IPS-11a (cell line): ENCODE data around the gene CD44.

Source experiments
- H3K4me3 ChIP-seq: one replicate; pipeline ENCODE4 v1.5.1; 2013; ENCODE audit warnings: low read depth, low read length, control low read depth

CD44 gene

DNA sequence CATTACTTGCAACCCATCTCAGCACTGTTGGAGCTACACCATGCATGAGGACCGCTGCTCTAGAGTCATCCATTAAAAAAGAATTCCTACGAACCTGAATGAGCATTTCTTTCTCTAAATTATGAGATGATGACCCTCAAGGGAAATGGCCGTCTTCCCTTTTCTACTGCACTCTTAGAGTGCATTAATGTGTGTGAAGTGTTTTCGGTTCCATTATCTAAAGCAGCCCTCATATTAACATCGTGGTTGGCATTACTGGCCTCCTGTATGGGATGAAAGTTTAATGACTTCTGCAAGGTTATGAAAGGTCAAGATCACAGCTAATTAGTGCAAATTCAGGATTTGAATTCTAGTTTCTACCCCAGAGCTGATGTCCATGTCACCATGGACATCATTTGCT is 16.7 kb downstream of the CD44 start:
- H3K4me3 ChIP-seq: no peak overlapping the region

DNA sequence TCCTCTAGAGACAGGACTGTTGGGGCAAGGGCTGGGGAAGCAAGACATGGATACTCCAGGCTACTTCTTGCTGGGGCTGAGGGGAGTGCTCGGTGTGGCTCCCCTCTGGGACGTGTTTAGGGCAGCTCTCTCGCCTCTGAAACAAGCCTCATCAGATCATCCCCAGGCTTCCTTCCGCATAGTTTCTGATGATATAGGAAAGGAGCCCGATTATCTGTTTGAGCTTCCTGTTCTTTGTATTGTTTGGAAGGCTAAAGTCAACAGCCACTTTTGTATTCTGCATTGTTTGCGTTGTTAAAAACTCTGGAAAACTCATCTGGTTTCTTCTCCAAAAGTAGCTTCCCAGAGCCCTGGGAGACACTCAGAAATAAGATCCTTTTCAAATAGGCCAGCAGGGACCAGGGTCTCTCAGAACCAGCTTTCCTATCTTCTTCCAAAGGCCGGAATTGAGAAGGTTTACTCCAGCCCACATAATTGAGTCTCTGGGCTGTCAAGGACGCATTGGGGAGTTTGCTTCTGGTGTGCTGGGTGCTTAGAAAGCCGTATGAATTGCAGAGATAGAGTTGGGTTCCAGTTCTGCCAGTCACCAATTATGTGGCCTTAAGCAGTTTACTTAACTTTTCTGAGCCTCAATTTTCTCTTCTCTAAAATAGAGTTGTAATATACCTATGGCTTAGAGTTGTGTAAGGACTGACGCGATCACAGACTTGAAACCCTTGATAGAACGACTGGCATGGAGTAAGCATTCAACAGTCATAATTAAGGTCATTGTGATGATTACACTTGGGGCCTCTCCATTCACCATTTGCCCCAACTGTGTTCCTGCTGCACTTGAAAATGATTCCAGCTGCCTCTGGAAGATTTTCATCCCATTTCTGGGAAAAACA is 19.1 kb downstream of the CD44 start:
- H3K4me3 ChIP-seq: no peak overlapping the region

DNA sequence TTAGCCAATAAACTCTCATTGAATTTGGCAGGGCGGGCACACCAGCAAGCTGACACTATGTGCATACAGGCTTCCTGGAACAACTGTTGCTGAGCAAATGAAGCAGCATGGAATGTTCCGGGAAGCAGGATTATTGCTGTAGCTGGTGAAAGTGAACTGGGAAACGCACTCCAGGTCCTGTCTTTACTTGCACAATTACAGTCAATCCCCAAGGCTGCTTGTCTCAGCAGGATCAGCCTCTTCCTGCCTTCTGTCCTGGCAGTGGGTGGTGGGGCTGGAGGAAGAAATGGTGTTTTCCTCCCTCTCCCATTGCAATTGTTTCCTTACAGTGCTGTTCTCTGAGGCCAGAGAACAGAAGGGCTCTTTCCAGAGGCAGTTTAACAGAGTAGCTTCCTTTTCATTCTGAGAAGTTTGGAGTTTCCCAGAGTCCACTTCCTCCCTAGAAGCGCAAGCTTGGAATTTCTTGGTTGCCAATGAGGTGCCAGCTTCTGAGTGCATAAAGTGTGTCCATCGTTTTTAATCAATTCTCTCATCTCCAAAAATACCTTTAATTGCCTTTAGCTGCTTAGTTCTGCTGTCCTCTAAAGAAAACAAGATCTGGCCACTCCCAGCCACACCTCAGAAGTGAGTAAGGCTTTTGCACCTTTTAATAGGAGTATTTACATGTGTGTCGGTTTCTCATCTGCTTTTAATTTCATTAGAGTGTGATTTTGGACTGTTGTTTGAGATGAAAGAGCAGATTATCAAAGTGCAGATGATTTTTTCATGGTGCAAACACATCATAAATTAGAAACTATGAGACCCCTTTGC is 19.9 kb downstream of the CD44 start:
- H3K4me3 ChIP-seq: no peak overlapping the region

DNA sequence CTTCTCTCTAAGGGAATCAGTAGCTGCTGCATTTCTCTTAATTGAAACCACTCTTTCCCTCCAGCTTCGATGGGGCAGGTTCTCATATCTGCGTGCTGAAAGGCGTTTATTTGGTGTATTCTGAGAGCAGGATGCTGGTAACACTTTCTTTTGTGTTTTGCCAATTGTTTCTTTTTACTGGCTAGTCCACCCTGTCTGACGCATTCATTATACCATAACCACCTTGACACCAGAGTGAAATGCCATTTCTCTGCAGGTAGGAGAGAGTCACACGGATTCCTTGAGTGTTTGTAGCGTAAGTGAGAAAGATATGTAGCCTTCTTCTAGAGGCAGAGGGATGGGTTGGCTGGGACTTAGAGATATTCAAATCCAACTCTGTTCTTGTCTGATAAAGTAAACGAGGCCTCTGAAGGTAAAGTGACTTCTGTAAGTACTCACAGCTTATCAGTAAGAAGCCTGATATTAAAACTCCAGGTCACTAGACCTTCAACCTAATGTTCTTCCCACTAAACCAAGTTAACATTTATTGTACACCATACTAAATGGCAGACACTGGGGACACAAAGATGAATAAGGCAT is 21.4 kb downstream of the CD44 start:
- no peak overlapping the region for H3K4me3 ChIP-seq

DNA sequence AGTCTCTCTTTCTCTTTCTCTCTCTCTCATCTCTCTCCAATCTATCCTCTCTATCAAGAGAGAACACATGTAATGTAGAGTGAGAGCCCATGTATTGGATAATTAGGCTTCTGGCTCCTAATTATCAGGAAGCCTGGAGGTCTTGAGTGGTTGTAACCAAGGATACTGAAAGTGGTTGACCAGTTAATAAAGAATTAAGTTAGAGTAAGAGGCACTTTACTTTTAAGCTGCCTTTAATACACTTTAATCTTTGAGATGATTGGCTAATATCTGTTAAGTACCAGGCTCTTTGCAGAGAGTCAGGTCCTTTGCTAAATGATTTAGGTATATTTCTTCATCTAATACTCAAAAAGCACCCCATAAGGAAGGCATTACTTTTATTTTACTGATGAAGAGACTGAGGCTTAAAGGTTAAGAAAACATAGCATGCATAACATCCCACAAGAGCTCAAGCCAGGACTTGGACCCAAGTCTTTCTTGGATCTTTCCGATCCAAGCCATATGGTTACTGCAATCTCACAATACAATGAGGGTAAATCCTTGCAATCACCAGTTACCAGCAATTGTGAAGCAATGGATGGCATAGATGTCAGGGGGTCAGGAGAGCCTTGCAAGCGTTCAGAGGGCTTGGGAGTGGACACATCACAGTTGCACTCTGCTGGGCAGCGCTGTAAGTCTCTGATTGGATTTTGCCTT is 22.1 kb downstream of the CD44 start:
- H3K4me3 ChIP-seq: no peak overlapping the region

DNA sequence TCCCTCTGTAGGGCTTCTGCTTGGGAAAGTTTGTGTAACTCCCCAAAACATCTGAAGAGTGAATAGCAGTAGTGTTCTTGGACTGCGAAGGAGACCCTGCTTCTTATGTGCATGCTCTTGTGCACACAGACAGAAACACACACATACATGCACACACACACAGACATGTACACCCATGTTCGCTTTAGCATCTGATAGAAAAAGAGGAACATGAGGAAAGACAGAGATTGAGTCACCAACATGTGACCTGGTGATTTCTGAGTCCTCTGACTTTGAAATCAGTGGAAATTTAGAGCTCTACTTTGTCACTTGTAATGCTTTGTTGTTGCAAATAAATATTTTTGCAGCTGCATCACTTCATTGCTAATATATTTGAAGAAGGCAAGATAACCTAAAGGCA is 23.8 kb downstream of the CD44 start:
- H3K4me3 ChIP-seq: no peak overlapping the region

DNA sequence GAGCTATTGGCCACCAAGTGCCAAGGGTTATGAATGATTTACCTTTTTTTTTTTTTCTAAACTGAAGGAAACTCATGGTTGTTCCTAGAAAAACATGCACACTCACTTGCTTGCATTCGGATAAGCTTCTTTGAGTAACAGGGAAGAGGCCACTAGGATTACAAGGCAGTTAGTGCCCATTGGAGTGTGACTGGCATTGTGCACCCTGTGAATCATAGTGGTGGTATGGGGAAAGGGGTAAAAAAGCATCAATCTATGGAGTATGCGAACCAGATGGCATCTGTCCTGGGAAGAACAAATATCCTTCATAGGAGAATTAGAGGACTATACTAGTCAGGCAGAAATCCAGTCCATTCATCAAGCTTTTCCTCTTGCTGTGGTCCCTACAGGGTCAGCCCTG is 24.2 kb downstream of the CD44 start:
- no peak overlapping the region for H3K4me3 ChIP-seq

DNA sequence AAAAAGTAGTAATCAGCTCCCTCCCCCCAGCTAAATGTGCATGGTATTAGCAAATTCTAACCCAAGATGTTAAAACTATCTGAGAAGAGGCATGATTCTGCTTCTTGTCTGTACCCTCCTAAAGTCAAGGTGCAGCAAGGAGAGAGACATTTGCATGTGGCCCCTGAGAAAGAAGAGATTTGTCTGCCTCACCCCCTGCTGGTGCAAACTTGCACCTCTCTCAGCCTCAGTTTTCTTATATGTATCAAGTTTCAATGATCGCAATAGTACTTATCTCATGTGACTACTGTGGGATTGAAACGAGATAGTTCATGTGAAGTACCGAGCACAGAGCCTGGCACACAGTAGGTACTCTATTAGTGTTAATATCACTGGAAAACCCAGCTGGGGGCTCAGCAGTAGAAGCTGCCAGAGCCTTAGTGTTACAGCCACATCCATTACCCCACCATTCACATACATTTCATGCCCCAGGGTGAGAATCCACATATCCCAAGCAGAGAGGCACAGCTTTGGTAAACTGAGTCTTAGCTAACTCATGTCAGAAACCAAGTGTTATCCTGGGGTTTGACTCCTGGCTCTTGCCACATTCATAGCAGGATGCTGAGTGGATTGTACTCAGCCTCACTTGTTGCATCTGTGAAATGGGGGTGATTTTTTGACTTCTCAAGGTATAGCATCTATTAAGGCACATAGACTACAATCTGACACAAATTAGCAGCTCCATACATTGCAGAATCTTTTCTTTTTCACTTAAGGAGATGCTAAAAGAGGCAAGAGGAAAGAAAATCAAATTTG is 24.9 kb downstream of the CD44 start:
- no peak overlapping the region for H3K4me3 ChIP-seq

DNA sequence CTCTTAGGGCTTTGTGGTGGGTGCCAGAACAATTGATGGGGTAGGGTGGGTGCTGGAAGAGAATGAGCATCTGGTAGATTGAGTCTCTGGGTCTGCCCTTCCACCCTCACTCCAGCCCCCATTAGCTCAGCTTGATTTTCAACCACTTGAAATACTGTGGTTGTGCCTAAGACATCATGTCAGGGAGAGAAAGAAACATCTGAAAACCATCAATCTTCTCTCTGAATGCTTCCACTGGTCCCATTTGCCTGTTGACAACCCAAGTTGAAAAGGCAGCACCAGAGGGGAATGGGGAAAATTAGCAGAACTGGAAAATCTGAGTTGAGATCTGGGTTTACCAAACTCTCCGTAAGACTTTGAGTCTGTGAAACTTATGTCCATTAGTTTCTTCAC is 26.1 kb downstream of the CD44 start:
- no peak overlapping the region for H3K4me3 ChIP-seq

DNA sequence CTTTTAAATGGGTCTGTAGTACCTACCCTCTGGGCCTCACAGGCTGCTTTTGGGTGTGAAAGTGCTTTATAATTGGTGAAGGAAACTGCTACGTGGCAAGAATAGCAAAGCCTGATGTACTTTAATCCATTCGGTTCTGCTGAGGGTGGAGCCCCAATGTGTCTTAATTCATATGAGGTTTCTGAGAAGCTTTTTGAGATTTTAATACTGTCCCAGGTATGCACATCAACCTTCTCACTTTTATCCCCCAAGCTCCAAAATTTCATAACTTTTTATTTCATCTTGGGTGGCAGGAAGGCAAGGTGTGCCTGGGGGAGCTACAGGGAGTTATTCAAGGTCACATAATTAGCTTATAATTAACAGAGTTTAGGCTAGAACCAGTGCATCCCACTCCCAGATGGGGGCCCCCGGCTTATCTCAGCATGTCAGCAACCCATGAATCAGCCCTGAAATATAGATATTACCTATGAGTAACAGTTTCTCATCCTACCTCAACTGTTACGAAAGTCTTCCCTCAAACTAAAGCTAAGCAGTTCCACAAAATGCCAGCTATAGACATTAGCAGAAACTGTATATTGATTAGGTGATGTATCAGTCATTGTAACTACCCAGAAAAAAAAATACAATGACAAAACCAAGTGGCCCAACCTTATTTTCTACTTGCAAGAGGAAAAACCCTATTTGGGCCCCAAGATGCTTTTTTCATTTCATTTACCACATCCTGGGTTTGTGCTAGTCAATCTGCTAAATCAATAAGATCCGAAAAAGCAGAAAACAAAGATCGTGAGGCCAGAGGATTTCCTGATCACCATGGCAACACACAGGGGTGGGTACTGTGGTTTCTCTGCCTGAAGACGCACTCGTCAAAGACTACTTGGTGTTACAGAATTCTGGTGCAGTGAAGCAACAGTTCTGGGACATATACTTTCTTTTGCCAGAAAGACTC is 26.7 kb downstream of the CD44 start:
- H3K4me3 ChIP-seq: no peak overlapping the region

DNA sequence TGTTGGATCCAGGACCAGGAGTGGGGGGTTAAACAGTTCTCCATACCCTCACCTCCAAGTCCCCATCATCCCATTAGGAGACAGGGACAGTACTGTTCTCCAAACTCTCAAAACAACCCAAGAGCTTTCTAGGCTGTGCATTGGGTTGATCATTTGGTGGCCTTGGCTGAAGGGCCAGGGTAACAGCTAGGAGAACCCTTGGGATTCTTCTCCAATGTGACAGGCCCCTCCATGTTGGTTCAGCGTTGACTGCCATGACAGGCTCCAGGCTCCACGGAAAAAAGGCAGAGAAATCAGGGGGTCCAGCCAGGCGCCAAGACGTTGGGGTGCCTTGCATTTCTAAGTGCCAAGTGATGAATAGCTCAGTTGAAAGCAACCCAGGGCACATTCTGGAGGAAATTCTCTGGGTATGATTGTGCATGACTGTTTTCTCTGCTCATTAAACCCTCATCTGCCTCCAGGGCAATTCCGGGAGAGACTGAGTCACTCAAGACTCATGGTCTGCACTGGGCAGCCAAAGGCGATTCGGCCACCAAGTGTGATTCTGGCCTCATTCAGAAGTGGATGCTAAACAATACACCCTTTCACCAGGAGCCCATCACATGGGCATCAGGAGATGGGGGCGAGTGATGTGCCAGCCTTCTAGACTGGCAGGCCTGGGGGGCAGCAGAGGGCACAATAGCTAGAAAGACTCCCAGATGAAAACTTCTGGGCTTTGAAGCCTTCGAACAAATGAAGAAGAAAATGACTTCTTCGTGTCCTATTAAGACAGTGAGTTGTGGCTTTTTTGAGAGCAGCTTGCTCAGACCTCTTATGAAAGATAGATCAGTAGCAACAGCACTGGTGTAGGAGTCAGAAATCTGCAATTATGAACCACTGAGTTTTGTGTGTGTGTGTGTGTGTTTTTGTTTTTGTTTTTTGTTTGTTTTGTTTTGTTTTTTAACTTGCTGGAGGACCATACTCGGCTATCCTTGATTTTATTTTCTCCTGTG is 27.7 kb downstream of the CD44 start:
- H3K4me3 ChIP-seq: no peak overlapping the region

DNA sequence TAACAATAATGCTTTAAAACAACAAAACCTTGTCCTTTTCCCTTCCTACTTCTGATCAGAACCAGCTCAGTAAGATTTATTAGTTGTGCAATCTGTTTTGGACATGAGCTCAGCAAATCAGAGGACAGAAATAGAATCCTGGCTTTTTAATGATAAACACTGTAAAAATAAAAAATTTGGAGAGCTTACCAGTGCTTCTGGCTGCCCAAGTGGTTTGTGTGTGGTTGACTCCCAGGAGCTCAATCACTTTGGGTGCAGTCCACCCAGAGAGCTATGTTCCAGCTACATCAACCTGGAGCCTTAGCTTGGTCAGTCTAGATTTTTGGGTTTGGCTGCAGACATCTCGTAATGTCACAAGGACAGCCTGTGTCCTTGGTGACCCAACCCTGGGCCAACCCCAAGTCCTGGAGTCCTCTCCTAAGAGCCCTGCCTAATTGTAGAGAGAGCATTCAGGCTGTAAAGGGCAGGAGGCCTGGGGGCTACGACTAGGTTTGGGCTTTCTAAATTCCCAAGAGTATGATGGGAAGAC is 28.5 kb downstream of the CD44 start:
- no peak overlapping the region for H3K4me3 ChIP-seq

DNA sequence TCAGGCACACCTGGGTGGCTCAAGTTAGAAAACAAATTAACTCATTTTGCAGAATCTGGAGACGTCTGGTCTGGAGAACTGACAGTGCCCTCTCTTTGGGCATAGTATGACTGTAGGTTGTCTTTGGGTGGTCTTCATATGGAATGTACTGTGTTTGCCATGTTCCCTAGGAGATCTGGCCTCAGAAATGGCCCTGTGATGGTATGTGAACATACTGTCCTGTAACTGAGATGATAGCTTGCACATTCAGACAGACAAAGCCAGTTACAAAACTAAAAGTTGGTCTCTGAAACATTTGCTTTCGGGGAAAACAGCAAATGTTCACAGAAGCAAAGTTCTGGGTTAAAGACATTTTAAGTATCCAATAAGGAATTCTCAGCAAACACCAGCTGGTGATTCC is 29.7 kb downstream of the CD44 start:
- H3K4me3 ChIP-seq: no peak overlapping the region

DNA sequence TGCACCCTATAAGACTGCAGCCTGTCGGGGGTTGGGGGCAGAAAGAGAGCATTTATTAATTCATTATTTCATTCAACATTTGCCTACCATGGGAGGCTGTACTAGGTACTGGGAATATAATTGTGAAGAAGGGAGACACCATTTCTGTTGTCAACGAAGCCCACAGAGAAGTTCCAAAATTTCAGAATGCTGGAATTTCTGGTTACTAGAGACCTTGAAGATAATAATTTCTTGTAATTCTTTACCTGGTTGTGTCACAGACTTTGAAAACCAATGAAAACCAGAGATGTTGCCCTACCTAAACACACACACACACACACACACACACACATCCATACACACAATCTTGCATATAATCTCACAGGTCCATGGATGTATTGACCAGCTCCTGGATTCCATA is 30.1 kb downstream of the CD44 start:
- H3K4me3 ChIP-seq: no peak overlapping the region

DNA sequence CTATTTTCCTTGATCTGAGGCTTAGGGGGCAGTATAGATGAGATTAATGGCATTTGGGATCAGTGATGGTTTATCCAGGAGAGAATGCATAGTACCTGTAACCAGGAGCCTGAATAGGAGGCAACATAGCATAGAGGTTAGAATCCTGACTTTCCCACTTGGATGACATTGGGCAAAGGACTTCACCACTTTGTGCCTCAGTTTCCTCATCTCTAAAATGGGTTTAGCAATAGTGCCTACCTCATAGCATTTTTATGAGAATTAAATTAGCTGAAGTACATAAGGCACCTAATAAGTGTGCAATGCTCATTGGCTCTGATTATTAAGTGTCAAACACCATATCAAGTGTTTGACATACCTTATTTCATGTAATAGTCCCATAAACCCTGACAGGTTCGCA is 30.8 kb downstream of the CD44 start:
- no peak overlapping the region for H3K4me3 ChIP-seq

DNA sequence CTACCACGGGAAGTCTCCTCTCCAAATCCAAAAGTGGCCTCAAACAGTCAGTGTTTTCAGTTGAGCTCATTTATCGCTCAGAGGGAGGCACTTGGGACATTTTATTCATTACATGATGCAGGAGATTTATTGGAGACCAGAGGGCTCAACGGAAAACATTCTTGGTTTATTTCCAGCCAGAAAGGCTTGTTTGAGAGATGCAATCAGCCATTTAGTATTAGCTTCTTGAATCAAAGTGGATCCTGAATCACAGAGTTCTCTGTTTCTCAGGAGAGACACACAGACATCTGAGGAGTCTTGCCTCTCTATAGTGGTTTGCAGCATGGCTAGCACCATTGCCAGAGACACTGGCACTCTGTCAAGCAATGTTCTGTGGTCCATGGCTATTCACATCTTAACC is 31.5 kb downstream of the CD44 start:
- no peak overlapping the region for H3K4me3 ChIP-seq

DNA sequence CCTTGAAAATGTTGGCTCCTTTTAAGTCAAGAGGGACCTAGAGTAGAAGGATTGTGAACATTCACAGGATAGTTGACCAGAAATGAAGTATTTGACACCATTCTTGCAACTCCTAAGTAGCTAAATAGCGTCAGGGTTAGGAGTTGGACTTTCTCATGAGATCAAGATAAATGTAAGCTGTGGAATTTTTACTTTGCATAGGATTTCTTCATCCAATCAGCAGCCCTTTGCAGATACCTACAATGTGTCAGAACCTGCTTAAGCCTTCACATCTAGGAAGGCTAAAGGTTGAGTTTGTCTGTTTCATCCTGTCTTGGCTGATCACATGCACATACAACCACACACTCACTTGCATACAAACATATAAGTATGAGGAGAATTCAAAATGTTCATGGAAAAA is 32.3 kb downstream of the CD44 start:
- no peak overlapping the region for H3K4me3 ChIP-seq

DNA sequence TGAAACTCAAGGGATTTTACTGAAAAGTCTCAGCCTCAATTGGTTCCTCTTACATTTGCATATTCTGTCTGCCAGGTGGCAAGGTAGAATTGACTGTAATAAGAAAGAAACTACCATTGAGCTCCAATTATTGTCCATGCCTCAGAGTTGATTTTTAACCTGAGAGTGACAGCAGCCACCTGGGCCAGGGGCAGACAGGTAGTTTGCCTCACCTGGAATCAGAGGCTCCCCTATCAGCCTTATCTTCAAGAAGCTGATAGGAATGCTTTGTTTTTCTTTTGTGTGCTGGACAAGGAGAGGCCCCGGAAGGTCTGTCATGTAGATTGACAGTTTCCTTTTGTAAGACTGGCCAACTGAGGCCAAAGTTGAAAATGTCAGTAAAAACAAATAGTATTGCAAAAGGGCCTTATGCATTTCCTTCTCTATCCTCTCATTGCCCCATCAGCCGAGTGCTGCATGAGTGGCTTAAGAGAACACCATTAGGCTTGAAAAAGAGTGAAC is 34.1 kb downstream of the CD44 start:
- no peak overlapping the region for H3K4me3 ChIP-seq
